Naive thymus-derived CD4-positive, alpha-beta T cell (primary cell): Measurements from ENCODE around the gene TMEM86B. TPM values are rescaled to one million over a fixed set of nuclear protein-coding genes. Genes with fewer than 3 reads are reported as not detected.
A peak's percentile ranks its signal among the peaks of the same experiment; 100 is the strongest.

Experiments
- ATAC-seq: fragments of 150-1000 bp; cut with Tn5 transposase; 2 replicates; pipeline ENCODE4 v1.10.0; 2021; ENCODE audit warnings: mild to moderate bottlenecking, moderate library complexity
- CTCF ChIA-PET: fragments of 350-600 bp; sonication (Branson Sonifier 250); formaldehyde crosslinking; loops from one replicate; lab custom pipeline; 2021; ENCODE audit warnings: antibody characterized with exemption; lab: Charles Lee
- POLR2A ChIA-PET: fragments of 350-600 bp; sonication (Branson Sonifier 250); formaldehyde crosslinking; loops from one replicate; lab custom pipeline; 2021; ENCODE audit warnings: antibody characterized with exemption, inconsistent platforms; lab: Charles Lee
- DNase-seq, 9 donors: peaks; one replicate each; pipeline versions ENCODE4 v3.0.0 to v3.0.0-alpha.2; 2020 to 2022; ENCODE audit warnings: mixed read lengths in 1 of 9
- H3K27ac ChIP-seq: one replicate; pipeline ENCODE4 v1.7.0; 2013; ENCODE audit warnings: mild to moderate bottlenecking, low read depth, low read length, moderate library complexity
- H3K27me3 ChIP-seq, 2 donors: one replicate each; pipeline ENCODE4 v1.7.0; 2013; ENCODE audit warnings: low read length in 2 of 2, mild to moderate bottlenecking in 2 of 2, moderate library complexity in 2 of 2; ENCODE audit not compliant: control insufficient read depth in 2 of 2, insufficient read depth in 2 of 2
- H3K36me3 ChIP-seq, 3 experiments: 1 replicate in 2 of 3; 2 replicates in 1 of 3; pipeline ENCODE4 v1.7.0; 2013; ENCODE audit warnings: low read length in 3 of 3, mild to moderate bottlenecking in 3 of 3, moderate library complexity in 1 of 3; ENCODE audit not compliant: insufficient read depth in 3 of 3, control insufficient read depth in 2 of 3
- H3K4me1 ChIP-seq, 2 donors: one replicate each; pipeline ENCODE4 v1.7.0; 2013; ENCODE audit warnings: low read length in 2 of 2, mild to moderate bottlenecking in 2 of 2, moderate library complexity in 1 of 2; ENCODE audit not compliant: control insufficient read depth in 2 of 2, insufficient read depth in 2 of 2
- H3K4me3 ChIP-seq: 2 replicates; pipeline ENCODE4 v1.7.0; 2013; ENCODE audit warnings: mild to moderate bottlenecking, low read length
- H3K9me3 ChIP-seq, 3 experiments: 1 replicate in 2 of 3; 2 replicates in 1 of 3; pipeline ENCODE4 v1.7.0; 2013; ENCODE audit warnings: low read length in 3 of 3; ENCODE audit not compliant: control insufficient read depth in 2 of 3
- H3K27ac Mint-ChIP-seq, 9 donors: one replicate each; pipeline ENCODE4 v1.8.0; 2020 to 2022; ENCODE audit warnings: mixed read lengths in 9 of 9, mild to moderate bottlenecking in 8 of 9, moderate library complexity in 5 of 9, inconsistent platforms in 2 of 9
- H3K27me3 Mint-ChIP-seq, 5 donors: one replicate each; pipeline ENCODE4 v1.8.0; 2021 to 2022; ENCODE audit warnings: mixed read lengths in 5 of 5, mild to moderate bottlenecking in 1 of 5
- H3K36me3 Mint-ChIP-seq, 5 donors: one replicate each; pipeline ENCODE4 v1.8.0; 2020 to 2022; ENCODE audit warnings: mixed read lengths in 5 of 5, mild to moderate bottlenecking in 3 of 5, inconsistent platforms in 1 of 5
- H3K4me1 Mint-ChIP-seq, 7 donors: one replicate each; pipeline ENCODE4 v1.8.0; 2020 to 2022; ENCODE audit warnings: mixed read lengths in 7 of 7, mild to moderate bottlenecking in 3 of 7, inconsistent platforms in 1 of 7
- H3K4me3 Mint-ChIP-seq, 10 donors: one replicate each; pipeline ENCODE4 v1.8.0; 2020 to 2022; ENCODE audit warnings: mild to moderate bottlenecking in 10 of 10, mixed read lengths in 10 of 10, moderate library complexity in 6 of 10, inconsistent platforms in 2 of 10
- H3K9me3 Mint-ChIP-seq, 11 donors: one replicate each; pipeline ENCODE4 v1.8.0; 2020 to 2022; ENCODE audit warnings: mixed read lengths in 11 of 11, mild to moderate bottlenecking in 4 of 11, inconsistent platforms in 1 of 11, moderate library complexity in 1 of 11
- intact Hi-C, 2 donors: fragments of 100-400 bp; cut with micrococcal nuclease; formaldehyde crosslinking; loops; one replicate each; pipeline ENCODE4 v1.15.1; 2023
- polyA plus RNA-seq, 2 donors: library from polyadenylated mRNA; unstranded; fragments of 300-500 nt; fragmentation: Illumina TruSeq; gene quantifications; one replicate each; pipeline ENCODE4 v1.2.3, GENCODE V29; 2021
- total RNA-seq, 6 experiments: library from RNA in 5 of 6; stranded (reverse) in 5 of 6; gene quantifications; 1 replicate in 5 of 6; 2 replicates in 1 of 6; pipeline ENCODE4 v1.2.3 and lab custom pipeline; 2021 to 2026

The TMEM86B gene
- total and polyA plus RNA-seq, 7 experiments from 2014 or later = 1.2 to 24.1 (median 10.5) TPM

GRCh38 chr19:55241935-55242464 lies 13.4 kb upstream of the TMEM86B start:
- intact Hi-C loops = no loop called here
- CTCF ChIA-PET = no interaction called here
- POLR2A ChIA-PET = interaction anchor here (1.8 kb wide), 1 partner anchor 18 kb away, joined by 5 read pairs; no protein-coding TSS in a partner anchor
- Histone ChIP-seq H3K27ac (no peak overlapping the region), H3K36me3 (peaks cover 32 to 99% (median 65%) of the 10 kb centered on the region in 3 experiments), H3K27me3 (no peaks in the 10 kb centered on the region), H3K9me3 (no peaks in the 10 kb centered on the region), H3K4me1 (no peaks in the 10 kb centered on the region), H3K4me3 (no peak overlapping the region)
- DNase-seq (no peak), ATAC-seq (no peak)
- Mint-ChIP-seq H3K4me1 (peaks cover 0 to 8% (median 3%) of the 10 kb centered on the region in 7 donors), H3K4me3 (no peak overlapping the region), H3K9me3 (peaks cover 0 to 1% (median 0%) of the 10 kb centered on the region in 11 donors), H3K27ac (no peak overlapping the region), H3K36me3 (peaks cover 4 to 39% (median 14%) of the 10 kb centered on the region in 5 donors), H3K27me3 (no peaks in the 10 kb centered on the region)

- intact Hi-C loops = no loop called here
- Histone ChIP-seq H3K4me3 (no peak overlapping the region), H3K27ac (no peak overlapping the region), H3K4me1 (no peaks in the 10 kb centered on the region), H3K9me3 (no peaks in the 10 kb centered on the region), H3K27me3 (no peaks in the 10 kb centered on the region), H3K36me3 (peaks cover 36 to 99% (median 66%) of the 10 kb centered on the region in 3 experiments)
- no peak overlapping the region for H3K4me3 Mint-ChIP-seq
- H3K4me1 Mint-ChIP-seq = peaks cover 0 to 8% (median 3%) of the 10 kb centered on the region in 7 donors
- peaks cover 0 to 1% (median 0%) of the 10 kb centered on the region in 11 donors for H3K9me3 Mint-ChIP-seq
- H3K27ac Mint-ChIP-seq = no peak overlapping the region
- no peak for ATAC-seq
- peaks cover 4 to 45% (median 16%) of the 10 kb centered on the region in 5 donors for H3K36me3 Mint-ChIP-seq
- DNase-seq = no peak
- ChIA-PET POLR2A (interaction anchor here (1.0 to 1.8 kb wide), 3 partner anchors 13 to 18 kb away, joined by 4 to 5 read pairs (median 4); no protein-coding TSS in a partner anchor), CTCF (no interaction called here)
- no peaks in the 10 kb centered on the region for H3K27me3 Mint-ChIP-seq
Observed at GRCh38 chr19:55241143-55241934, 12.8 kb upstream of the TMEM86B start.

- ChIA-PET POLR2A (interaction anchor here (1.0 to 1.8 kb wide), 3 partner anchors 14 to 19 kb away, joined by 4 to 5 read pairs (median 4); no protein-coding TSS in a partner anchor), CTCF (no interaction called here)
- Mint-ChIP-seq H3K4me1 (peaks cover 0 to 8% (median 3%) of the 10 kb centered on the region in 7 donors), H3K4me3 (no peak overlapping the region), H3K27me3 (no peaks in the 10 kb centered on the region), H3K36me3 (peaks cover 4 to 51% (median 16%) of the 10 kb centered on the region in 5 donors), H3K27ac (no peak overlapping the region), H3K9me3 (no peaks in the 10 kb centered on the region)
- peaks cover 33 to 99% (median 67%) of the 10 kb centered on the region in 3 experiments for H3K36me3 ChIP-seq
- DNase-seq (no peak), ATAC-seq (no peak)
- H3K27ac ChIP-seq = no peak overlapping the region
- H3K27me3 ChIP-seq = no peaks in the 10 kb centered on the region
- no peaks in the 10 kb centered on the region for H3K4me1 ChIP-seq
- no peaks in the 10 kb centered on the region for H3K9me3 ChIP-seq
- no peak overlapping the region for H3K4me3 ChIP-seq
- intact Hi-C loops = no loop called here
Observed at GRCh38 chr19:55240713-55241020, 12.1 kb upstream of the TMEM86B start.

- DNase-seq = no peak
- no peak overlapping the region for H3K27ac ChIP-seq
- Mint-ChIP-seq H3K27me3 (no peaks in the 10 kb centered on the region), H3K9me3 (no peaks in the 10 kb centered on the region), H3K4me1 (peaks cover 0 to 10% (median 4%) of the 10 kb centered on the region in 7 donors), H3K36me3 (peaks cover 4 to 56% (median 28%) of the 10 kb centered on the region in 5 donors), H3K4me3 (no peak overlapping the region), H3K27ac (no peak overlapping the region)
- intact Hi-C loops = no loop called here
- no peaks in the 10 kb centered on the region for H3K9me3 ChIP-seq
- H3K4me3 ChIP-seq = no peak overlapping the region
- ChIA-PET POLR2A (no interaction called here), CTCF (no interaction called here)
- H3K36me3 ChIP-seq = peaks cover 33 to 97% (median 60%) of the 10 kb centered on the region in 3 experiments
- no peaks in the 10 kb centered on the region for H3K27me3 ChIP-seq
- no peak for ATAC-seq
- H3K4me1 ChIP-seq = no peaks in the 10 kb centered on the region
Observed at GRCh38 chr19:55239004-55239403, 10.4 kb upstream of the TMEM86B start.

- H3K4me1 Mint-ChIP-seq = peaks cover 0 to 9% (median 5%) of the 10 kb centered on the region in 7 donors
- ChIA-PET POLR2A (interaction anchor here (0.5 to 0.8 kb wide), 3 partner anchors 16 to 164 kb away, joined by 3 read pairs; no protein-coding TSS in a partner anchor), CTCF (no interaction called here)
- H3K36me3 Mint-ChIP-seq = peaks cover 4 to 54% (median 31%) of the 10 kb centered on the region in 5 donors
- no peak overlapping the region for H3K27ac Mint-ChIP-seq
- H3K9me3 Mint-ChIP-seq = no peaks in the 10 kb centered on the region
- Histone ChIP-seq H3K4me3 (no peak overlapping the region), H3K27me3 (no peaks in the 10 kb centered on the region), H3K36me3 (peaks cover 41 to 97% (median 59%) of the 10 kb centered on the region in 3 experiments), H3K27ac (no peak overlapping the region), H3K4me1 (no peaks in the 10 kb centered on the region), H3K9me3 (no peaks in the 10 kb centered on the region)
- H3K27me3 Mint-ChIP-seq = no peaks in the 10 kb centered on the region
- ATAC-seq (no peak), DNase-seq (no peak)
- intact Hi-C loops = no loop called here
- no peak overlapping the region for H3K4me3 Mint-ChIP-seq
Observed at GRCh38 chr19:55238030-55238429, 9.5 kb upstream of the TMEM86B start.

GRCh38 chr19:55232986-55233385 lies 4.4 kb upstream of the TMEM86B start:
- peaks cover 0 to 53% (median 32%) of the 10 kb centered on the region in 5 donors for H3K36me3 Mint-ChIP-seq
- no peak overlapping the region for H3K4me3 Mint-ChIP-seq

More at GRCh38 chr19:55232986-55233385, 4.4 kb upstream of the TMEM86B start:
- DNase-seq (no peak), ATAC-seq (no peak)
- intact Hi-C loops = no loop called here
- Mint-ChIP-seq H3K27ac (peak overlapping the region in 1 of 9 donors; percentile 31), H3K4me1 (peaks cover 0 to 9% (median 2%) of the 10 kb centered on the region in 7 donors), H3K9me3 (no peaks in the 10 kb centered on the region), H3K27me3 (no peaks in the 10 kb centered on the region)
- Histone ChIP-seq H3K27me3 (no peaks in the 10 kb centered on the region), H3K9me3 (no peaks in the 10 kb centered on the region), H3K27ac (no peak overlapping the region), H3K4me1 (no peaks in the 10 kb centered on the region), H3K4me3 (no peak overlapping the region), H3K36me3 (peaks cover 43 to 96% (median 55%) of the 10 kb centered on the region in 3 experiments)
- ChIA-PET CTCF (no interaction called here), POLR2A (interaction anchor here (0.5 kb wide), 1 partner anchor 34 kb away, joined by 4 read pairs; no protein-coding TSS in a partner anchor)
